NK-92 treated with Interleukin-12 subunit alpha and Interleukin-12 subunit beta, amount 100 ng/mL, for 24 hours (cell line): Measurements from ENCODE around the gene SLC29A2.

Source experiments
- DNase-seq: peaks from one replicate; lab custom pipeline; 2025; lab: John Stamatoyannopoulos, UW

The SLC29A2 gene

GRCh38 chr11:66371627-66372415 is at the start of gene SLC29A2:
TSS of gene SLC29A2 (minus strand) at chr11:66371760. CDS start at chr11:66371591, 169 bp downstream.
- DNase-seq = no peak

DNA sequence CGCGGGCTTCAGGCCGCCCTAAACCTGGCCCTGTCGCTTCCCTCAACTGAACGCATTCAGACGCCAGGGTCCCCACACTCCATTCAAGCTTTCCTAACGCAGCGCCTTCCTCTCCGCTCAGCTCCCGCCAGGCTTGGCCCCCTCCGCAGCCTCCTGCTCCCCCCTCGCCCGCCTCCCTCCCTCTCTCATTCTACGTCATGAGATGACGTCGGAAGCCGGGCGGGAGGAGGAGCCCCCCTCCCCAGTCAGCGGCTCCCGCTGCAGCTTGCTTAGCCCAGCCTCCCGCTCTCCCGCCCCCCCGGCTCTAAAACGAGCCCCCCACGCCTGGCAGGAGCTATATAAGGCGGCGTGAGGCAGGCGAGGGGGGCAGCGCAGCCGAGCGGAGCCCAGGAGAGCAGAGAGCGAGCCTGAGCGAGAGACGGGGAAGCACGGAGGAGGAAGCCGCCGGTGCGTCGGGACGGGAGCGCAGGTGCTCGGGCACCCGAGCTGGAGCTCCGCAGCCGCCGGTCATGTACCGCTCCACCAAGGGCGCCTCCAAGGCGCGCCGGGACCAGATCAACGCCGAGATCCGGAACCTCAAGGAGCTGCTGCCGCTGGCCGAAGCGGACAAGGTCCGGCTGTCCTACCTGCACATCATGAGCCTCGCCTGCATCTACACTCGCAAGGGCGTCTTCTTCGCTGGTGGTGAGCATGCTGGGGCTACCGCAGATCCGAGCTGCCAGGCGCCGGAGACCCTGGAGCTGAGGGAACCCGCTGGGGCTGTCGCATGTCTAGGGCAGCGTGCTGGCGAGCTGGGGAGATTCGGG is 49.3 kb upstream of the SLC29A2 start, which contains the start of gene NPAS4:
Gene NPAS4, plus strand, starts transcription at position 365 of the 806 bp plus-strand sequence. Its CDS starts 145 bp downstream, at position 510.
- no peak for DNase-seq

- no peak for DNase-seq
These were observed 48.3 kb upstream of the SLC29A2 start for GRCh38 chr11:66419825-66420224.

DNA sequence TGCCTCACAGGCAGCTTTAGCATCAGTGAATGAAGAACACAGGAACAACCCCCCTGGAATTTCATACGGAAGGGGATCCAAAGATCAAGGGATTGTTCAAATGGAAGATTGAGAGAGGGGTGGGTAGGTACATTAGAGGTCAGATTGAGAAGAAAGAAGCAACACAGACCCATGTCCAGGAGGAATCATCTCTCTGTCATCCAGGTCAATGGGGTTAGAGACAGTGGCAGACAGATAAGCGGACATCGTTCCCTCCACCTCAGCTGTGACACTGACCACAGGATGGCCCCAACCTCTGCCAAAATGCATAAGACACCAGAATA is 47.4 kb upstream of the SLC29A2 start:
- DNase-seq = no peak

DNA sequence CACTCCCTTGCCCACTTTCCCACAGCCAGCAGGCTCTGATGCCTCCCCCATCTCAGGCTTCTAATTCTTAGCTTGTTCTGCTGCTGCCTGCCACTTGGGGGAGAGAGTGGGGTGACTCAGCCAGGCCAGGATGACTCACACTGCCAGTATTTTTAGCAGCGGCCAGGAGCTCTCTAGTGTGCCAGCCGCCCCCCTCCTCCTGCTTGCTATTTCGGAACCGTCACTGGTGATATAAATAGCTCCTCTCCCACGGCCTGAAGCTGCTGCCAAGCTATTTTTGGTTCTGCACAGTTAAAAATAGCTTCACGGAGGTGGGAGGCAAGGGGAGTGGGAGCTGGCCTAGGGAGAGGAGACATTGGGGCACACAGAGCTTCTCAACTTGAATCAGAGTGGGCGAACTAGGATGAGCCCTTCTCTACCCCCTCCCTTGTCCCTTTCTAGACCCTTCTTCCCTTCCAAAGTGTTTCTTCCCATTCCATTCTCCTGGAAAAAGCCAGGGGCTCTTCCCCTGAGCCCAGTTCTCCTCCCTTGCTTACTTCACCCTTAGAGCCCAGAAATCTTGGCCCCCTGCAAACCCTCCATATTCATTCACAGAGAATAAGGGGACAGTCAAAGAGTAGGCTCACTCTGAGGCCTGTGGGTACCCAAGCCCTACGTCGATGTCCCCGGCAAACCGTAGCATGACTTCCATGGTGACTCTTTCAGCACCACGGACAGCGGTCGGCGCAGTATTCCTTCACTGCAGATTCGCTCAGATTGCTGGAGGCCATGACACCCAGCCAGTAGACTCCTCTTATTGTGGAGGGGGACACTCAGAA is 46.8 kb upstream of the SLC29A2 start:
- DNase-seq = peak; percentile 81

DNA sequence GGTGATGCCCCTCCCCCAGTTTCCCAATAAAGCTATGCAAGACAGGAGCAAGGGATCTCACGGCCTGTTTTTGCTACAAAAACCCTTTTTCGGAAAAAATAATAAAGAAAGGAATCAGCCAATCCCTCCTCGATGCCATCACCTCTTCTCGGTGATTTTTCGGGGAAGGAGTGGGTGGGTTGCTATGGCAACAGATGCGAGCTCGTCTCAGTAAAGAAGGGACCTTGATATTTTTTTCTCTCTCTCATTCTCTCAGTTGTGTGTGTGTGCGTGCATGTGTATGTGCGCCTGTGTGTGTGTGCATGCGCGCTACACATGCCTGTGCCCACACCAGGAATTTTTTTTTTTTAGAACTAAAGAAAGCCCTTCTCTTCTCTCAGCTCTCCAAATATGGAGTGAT is 45.4 kb upstream of the SLC29A2 start:
- DNase-seq = no peak

DNA sequence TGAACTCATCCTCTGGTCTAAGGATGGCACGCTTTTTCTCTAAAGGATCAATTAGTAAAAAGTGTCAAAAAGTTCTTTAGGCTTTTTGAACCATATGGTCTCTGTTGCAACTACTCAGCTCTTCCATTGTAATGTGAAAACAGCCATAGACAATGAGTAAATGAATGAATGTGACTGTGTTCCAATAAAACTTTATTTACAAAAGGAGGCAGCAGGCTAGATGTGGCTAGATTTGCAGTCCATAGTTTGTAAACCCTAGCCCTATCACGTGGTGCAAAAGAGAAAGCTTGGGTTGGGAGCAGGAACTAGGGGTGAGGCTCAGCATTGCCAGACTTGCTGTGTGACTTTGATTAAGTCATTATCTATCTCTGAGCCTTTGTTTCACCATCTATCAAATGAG is 43.9 kb upstream of the SLC29A2 start:
- no peak for DNase-seq

DNA sequence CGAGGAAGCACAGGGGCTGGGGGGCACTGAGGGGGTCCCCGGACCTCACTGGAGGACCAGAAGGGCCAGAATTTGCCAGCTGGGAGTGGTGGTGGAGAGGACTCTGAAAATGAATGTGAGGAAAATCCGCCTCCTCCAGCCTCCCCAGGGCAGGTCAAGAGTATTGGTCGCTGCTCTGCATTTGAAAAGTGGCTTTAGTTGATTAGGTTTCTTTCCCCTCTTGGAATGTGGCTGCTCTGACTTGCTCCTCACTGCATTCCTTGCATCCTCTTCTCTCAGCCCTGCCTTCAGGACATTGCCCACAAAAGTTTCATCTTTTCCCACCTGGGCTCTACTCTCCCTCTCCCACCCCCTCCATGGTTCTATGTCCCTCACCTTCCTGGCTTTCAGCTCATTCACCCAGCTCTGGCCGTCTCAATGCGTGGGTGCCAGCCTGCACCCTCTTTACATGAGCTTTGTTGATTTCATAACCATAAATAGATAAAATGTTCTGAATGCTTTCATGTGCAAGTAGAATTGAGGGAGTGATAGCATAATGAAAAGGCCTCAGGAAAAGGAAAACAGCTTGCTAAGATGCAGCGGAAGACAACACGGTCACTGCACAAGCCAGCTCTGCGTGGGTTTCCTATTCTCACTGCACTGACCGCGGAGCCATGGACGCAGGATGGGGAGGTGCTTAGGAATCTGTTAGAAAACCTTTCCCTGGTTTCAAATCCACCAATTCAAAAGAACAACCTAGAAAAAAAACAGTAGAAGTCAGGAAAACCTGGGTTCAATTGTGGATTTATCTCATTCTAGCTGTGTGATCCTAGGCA is 42.8 kb upstream of the SLC29A2 start:
- no peak for DNase-seq

GRCh38 chr11:66413167-66413566 is 41.6 kb upstream of the SLC29A2 start:
- DNase-seq = no peak

DNA sequence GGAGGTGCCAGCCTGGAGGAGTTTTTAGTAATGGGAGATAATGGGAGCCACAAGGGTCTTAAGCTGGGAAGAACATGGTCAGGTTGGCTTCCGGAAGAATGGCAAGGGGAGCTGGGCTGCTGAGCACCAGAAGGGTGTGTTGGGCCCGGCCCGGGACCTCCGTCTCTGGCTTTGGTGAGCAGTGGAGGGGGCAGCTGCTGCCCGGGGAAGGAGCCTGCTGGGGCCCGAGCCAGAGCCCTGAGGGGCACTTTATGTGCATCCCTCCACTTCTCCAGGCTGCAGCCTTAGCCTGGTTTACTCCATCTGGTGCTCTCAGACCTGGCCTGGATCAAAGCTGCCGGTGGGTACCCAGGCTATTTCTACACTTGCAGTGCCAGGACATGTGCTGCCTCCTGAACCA is 40.5 kb upstream of the SLC29A2 start:
- DNase-seq = no peak

DNA sequence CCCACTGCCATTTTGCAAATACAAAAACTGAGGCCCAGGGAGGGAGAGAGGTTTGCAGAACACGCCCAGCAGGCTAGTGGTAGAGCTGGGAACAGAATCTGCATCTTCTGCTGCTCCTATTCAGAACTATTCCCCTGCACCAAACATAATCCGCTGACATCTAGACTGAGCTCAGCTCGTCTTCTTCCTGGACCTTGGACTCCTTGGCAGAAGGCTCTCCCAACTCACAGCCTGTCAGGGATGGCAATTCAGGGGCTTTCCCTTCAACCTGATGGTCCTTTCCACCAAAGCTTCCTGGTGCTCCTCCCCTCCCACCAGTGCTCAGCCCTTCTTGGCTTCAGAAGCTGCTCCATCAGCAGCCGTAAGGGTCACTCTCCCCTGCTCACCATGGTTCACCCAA is 39.8 kb upstream of the SLC29A2 start:
- no peak for DNase-seq

- DNase-seq = no peak
These were observed 38.6 kb upstream of the SLC29A2 start for GRCh38 chr11:66410191-66410590.

DNA sequence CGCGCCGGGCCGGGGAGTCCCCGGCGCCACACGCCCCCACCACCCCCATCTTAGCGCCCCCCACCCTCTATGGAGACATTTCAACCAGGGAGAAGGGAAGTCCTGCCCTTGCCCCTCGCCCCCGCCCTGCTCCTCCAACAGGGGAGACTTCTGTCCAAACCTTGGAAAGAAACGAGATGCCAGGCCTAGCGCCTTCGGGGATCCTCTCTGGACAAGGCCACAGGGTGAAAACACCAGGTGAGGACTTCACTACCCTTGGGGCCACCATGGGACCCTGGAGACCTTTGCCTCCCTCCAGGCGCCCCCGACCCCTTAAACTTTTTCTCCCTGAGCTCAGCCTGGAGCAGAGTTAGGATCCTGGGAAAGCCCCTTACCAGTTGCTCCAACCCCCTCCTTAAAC is 37.7 kb upstream of the SLC29A2 start:
- DNase-seq = no peak

DNA sequence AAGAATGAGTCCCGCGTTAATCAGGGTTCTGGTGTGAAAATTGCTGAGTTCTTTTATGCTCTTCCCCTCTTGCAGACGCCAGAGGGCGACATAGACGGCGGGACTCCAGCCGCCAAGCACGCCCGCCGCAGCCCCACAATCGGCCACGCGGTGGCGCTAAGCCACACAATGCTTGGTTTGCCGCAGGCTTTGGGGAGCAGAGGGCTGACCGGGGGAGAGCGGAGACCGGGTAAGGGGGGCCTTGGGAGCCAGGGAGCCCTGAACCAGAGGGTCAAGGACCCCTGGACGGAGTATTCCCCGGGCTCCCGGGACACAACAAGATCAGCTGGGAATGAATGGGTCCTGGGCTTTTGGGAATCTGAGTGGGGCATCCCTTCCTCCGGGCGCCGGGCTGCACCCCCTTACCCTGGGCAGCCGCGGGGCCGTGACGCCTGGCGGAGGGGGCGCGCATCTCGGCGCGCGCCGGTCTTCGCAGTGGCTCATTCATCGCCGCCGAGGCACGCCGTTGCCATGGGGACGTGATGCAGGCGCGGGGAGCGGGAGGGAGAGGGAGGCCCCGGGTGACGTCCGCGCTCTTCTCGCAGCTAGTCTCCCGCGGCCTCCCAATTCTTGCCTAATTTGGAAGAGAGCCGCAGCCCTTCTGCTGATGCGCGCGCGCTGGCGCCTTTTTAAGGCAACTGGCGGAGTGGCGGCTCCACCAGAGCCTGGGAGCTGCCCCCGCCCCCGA is 37.1 kb upstream of the SLC29A2 start:
- DNase-seq = peak; percentile 68

DNA sequence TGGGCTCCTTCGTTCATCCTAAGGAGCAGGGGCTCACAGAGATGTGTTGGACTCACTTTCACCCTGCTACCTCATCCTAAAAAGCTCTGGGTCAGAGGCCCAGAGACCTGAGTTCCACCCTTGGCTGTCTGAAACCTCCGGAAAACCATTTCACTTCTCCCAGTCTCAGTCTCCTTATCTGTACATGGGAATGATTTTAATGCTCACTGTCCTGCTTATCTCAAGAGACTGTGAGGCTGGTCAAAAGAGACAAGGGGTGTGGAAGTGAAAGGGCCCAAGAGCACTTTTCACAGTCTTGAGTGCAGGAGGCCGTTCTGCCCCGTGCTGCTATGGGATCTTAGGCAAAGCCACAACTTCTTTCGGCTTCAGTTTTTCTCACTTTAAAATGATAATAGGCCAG is 36.1 kb upstream of the SLC29A2 start:
- DNase-seq = no peak

GRCh38 chr11:66393954-66394353 is 22.4 kb upstream of the SLC29A2 start:
- no peak for DNase-seq

GRCh38 chr11:66391322-66391721 is 19.8 kb upstream of the SLC29A2 start:
- no peak for DNase-seq

DNA sequence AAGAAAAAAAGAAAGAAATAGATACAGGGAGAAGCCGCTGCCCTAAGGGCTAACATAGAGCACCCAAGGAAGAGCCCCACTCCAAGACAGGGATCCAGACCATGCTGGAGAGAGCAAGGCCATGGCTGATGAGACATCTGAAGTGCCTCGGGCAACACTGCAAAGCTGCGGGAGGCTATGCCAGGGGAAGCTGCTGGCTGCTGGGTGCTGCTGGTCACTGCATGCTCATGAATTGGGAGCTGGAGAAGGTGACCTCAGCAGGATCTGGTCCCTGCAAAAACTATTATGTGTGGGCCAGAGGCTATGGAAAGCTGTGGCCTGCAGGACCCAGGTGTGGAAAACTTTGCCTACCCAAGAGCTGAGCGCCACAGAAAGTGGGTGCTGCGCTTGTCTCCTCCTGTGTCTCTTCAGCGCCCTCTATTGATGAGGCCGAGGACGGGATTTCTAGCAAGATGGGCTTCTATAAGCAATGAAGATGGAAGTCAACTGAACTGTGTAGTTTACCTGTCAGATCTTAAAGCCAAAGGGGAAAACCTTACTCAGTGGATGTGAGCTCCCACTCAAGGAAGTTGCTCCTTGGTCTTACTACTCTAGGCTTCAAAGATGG is 17.3 kb upstream of the SLC29A2 start:
- DNase-seq = peak; percentile 35

DNA sequence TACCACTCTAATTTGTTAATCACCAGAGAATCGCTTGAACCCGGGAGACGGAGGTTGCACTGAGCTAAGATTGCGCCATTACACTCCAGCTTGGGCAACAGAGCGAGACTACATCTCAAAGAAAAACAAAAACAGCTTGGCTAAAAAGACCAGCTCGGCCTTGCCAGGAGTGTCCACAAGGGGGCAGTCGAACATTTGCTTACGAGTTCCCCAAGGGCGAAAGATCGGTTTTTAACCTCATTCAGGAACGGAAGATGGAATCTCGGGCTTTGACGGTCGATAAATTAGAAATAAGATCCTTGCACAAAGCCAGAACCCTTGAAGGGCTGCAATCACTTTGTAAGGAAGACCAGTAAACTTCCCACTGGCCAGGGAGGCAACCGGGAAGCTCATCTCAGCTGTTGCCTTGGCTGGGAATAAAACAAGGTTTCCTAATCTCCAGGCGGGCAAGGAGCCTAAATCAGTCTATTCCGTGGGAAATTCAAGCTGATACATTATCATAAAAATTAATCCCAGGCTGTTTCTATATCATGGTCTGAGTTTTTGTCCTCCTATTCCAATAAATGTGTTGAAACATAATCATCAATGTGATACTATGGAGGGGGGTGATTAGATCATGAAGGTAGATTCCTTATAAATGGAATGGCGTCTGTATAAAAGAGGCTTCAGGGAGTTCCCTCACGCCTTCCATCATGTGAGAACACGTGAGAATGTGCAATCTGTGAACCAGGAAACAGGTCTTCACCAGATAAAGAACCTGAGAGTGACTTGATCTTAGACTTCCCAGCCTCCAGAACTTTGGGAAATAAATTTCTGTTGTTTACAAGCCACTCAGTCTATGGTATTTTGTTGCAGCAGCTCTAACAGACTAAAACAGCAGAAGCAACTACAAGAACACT is 14.9 kb upstream of the SLC29A2 start:
- peak; percentile 60 for DNase-seq
